K562 (cell line): ENCODE results near the gene MARCHF3. TPM values are rescaled to one million over a fixed set of nuclear protein-coding genes. Genes with fewer than 3 reads are reported as not detected.

Source experiments
- ATAC-seq: fragments of 200-7000 bp; cut with Tn5 transposase; 3 replicates; pipeline ENCODE4 v1.9.1; 2020; ENCODE audit warnings: moderate library complexity
- BruUV-seq: library from RNA; stranded (reverse); fragments of 400-500 nt; replicated peaks from 2 replicates; lab custom pipeline; 2021; lab: Mats Ljungman, UMichigan
- CTCF ChIA-PET: fragments of 300-600 bp; formaldehyde crosslinking; extraction: SDS; loops from one replicate; lab custom pipeline; 2021; ENCODE audit warnings: low intra/inter-chr PET ratio; lab: Yijun Ruan, JAX
- POLR2A ChIA-PET: fragments of 300-600, 350-650 bp; sonication (Branson Sonifier 250); formaldehyde crosslinking; extraction: SDS; loops from one replicate; lab custom pipeline; 2021; ENCODE audit warnings: antibody characterized with exemption, inconsistent platforms; lab: Yijun Ruan, JAX
- DNase-seq, 4 experiments: peaks; one replicate each; pipeline versions ENCODE4 v3.0.0 to v3.0.0-alpha.2; 2011 to 2018; ENCODE audit warnings: low spot score in 3 of 4, mixed read lengths in 3 of 4; ENCODE audit errors: extremely low read depth in 1 of 4
- FAIRE-seq: peaks from 2 replicates; lab custom pipeline; 2011; peaks lifted over from hg19 to GRCh38; lab: Jason Lieb, UNC
- H2AFZ ChIP-seq: 2 replicates; pipeline ENCODE4 v1.6.0; 2011; ENCODE audit warnings: low read depth, low read length, control low read depth, inconsistent platforms
- H3K27ac ChIP-seq: fragments of 200-600 bp; 3 replicates; pipeline ENCODE4 v1.8.0; 2011; ENCODE audit warnings: low read depth, mild to moderate bottlenecking, control low read depth, inconsistent platforms, low read length, moderate library complexity, mixed read lengths; ENCODE audit errors: extremely low read depth
- H3K27me3 ChIP-seq, 2 experiments: fragments of 300-600 bp in 1 of 2; 2 replicates in 1 of 2; 3 replicates in 1 of 2; pipeline versions ENCODE4 v1.6.0 to v1.8.0; 2011; ENCODE audit warnings: inconsistent platforms in 2 of 2, low read length in 2 of 2, mild to moderate bottlenecking in 1 of 2, mixed read lengths in 1 of 2, moderate library complexity in 1 of 2; ENCODE audit not compliant: control insufficient read depth in 2 of 2, insufficient read depth in 2 of 2
- H3K36me3 ChIP-seq: fragments of 300-600 bp; 3 replicates; pipeline ENCODE4 v1.8.0; 2011; ENCODE audit warnings: mild to moderate bottlenecking, low read length, inconsistent platforms; ENCODE audit not compliant: control insufficient read depth, insufficient read depth
- H3K4me1 ChIP-seq, 2 experiments: fragments of 200-600 bp in 1 of 2; replicated peaks in 1 of 2; 2 replicates in 1 of 2; 3 replicates in 1 of 2; pipeline versions ENCODE4 v1.5.1 to v1.8.0; 2011; ENCODE audit warnings: inconsistent platforms in 2 of 2, low read length in 2 of 2, mild to moderate bottlenecking in 1 of 2, mixed read lengths in 1 of 2, moderate library complexity in 1 of 2; ENCODE audit not compliant: control insufficient read depth in 2 of 2, insufficient read depth in 2 of 2
- H3K4me2 ChIP-seq: 2 replicates; pipeline ENCODE4 v1.6.1; 2011; ENCODE audit warnings: low read length, control low read depth, inconsistent platforms, mixed read lengths; ENCODE audit not compliant: insufficient read depth
- H3K4me3 ChIP-seq: fragments of 200-600 bp; sonication (generic), shearing (Covaris generic); 2 replicates; pipeline ENCODE4 v1.5.1; 2016; ENCODE audit warnings: control low read depth, inconsistent platforms
- H3K79me2 ChIP-seq: fragments of 200-600 bp; 3 replicates; pipeline ENCODE4 v1.8.0; 2011; ENCODE audit warnings: low read length, inconsistent platforms; ENCODE audit not compliant: control insufficient read depth, insufficient read depth
- H3K9ac ChIP-seq, 2 experiments: 2 replicates each; pipeline versions ENCODE4 v1.6.0 to v1.6.1; 2011; ENCODE audit warnings: low read depth in 2 of 2, low read length in 2 of 2, control low read depth in 1 of 2, inconsistent platforms in 1 of 2, mild to moderate bottlenecking in 1 of 2, mixed read lengths in 1 of 2; ENCODE audit not compliant: insufficient read depth in 1 of 2
- H3K9me1 ChIP-seq: one replicate; pipeline ENCODE4 v1.6.0; 2011; ENCODE audit warnings: inconsistent platforms, mild to moderate bottlenecking, low read length, moderate library complexity; ENCODE audit not compliant: control insufficient read depth, insufficient read depth
- H3K9me3 ChIP-seq: replicated peaks from 2 replicates; pipeline ENCODE4 v1.5.1; 2011; ENCODE audit warnings: low read depth, low read length, inconsistent platforms; ENCODE audit not compliant: control insufficient read depth, insufficient read depth
- H4K20me1 ChIP-seq: replicated peaks from 2 replicates; pipeline ENCODE4 v1.6.1; 2011; ENCODE audit warnings: low read length, inconsistent platforms, mixed read lengths; ENCODE audit not compliant: control insufficient read depth, insufficient read depth
- CC2D1A ChIP-seq: fragments of 450-650 bp; IDR thresholded peaks from 2 replicates; pipeline ENCODE4 v1.6.1; 2017; ENCODE audit warnings: mild to moderate bottlenecking
- KAT7 ChIP-seq: sonication (generic); formaldehyde crosslinking; IDR thresholded peaks from 2 replicates; pipeline ENCODE4 v1.8.0; 2022; ENCODE audit warnings: missing genetic modification reagents, mild to moderate bottlenecking, borderline replicate concordance
- LEF1 ChIP-seq: fragments of 450-650 bp; IDR thresholded peaks from 2 replicates; pipeline ENCODE4 v1.6.1; 2016; ENCODE audit warnings: mild to moderate bottlenecking
- MEF2A ChIP-seq: IDR thresholded peaks from 2 replicates; pipeline ENCODE4 v1.6.1; 2011; ENCODE audit warnings: low read depth, mild to moderate bottlenecking, low read length, moderate library complexity; ENCODE audit not compliant: control insufficient read depth
- NFRKB ChIP-seq: fragments of 450-650 bp; IDR thresholded peaks from 2 replicates; pipeline ENCODE4 v1.6.1; 2016; ENCODE audit warnings: low read depth
- PHF21A ChIP-seq: fragments of 450-650 bp; IDR thresholded peaks from 2 replicates; pipeline ENCODE4 v1.6.1; 2017; ENCODE audit warnings: low read depth, borderline replicate concordance
- ZFPM2 ChIP-seq: fragments of 250-450 bp; sonication (Bioruptor Pico); IDR thresholded peaks from 2 replicates; pipeline ENCODE4 v1.5.1; 2022; ENCODE audit warnings: mild to moderate bottlenecking
- ZNF140 ChIP-seq: fragments of 250-450 bp; sonication (Bioruptor Pico); IDR thresholded peaks from 2 replicates; pipeline ENCODE4 v1.8.0; 2021; ENCODE audit warnings: moderate library complexity, mild to moderate bottlenecking, inconsistent platforms
- WGBS: fragments of 100-300 bp; shearing (Covaris generic); methylation state at CpG from one replicate; pipeline ENCODE4 v1.1.6; 2016; ENCODE audit warnings: low coverage, mixed read lengths; ENCODE audit not compliant: insufficient coverage; ENCODE audit errors: missing lambda C conversion rate; 5-methylcytosine and 5-hydroxymethylcytosine counted together
- in situ Hi-C: fragments of 300-500 bp; cut with MboI; formaldehyde crosslinking; loops from 4 replicates; pipeline ENCODE4 v1.15.0; 2018; ENCODE audit warnings: inconsistent platforms, mixed read lengths
- intact Hi-C: fragments of 100-400 bp; cut with micrococcal nuclease; formaldehyde crosslinking; loops from 2 replicates; pipeline ENCODE4 v1.14.2; 2022
- polyA plus RNA-seq, 8 experiments: library from polyadenylated mRNA; depleted of rRNA in 4 of 8; stranded (reverse) in 5 of 8; unstranded in 3 of 8; fragments of >200 nt; fragmentation: Nextera tagmentation in 2 of 8; fragmentation: Illumina TruSeq in 1 of 8; extraction: Ambion mirVana in 2 of 8; extraction: Trizol in 1 of 8; gene quantifications; 2 replicates each; pipeline versions ENCODE4 v1.2.1 to v1.2.3, GENCODE V29; 2011 to 2014; ENCODE audit warnings: inconsistent platforms in 1 of 8, missing spikeins in 1 of 8
- total RNA-seq, 7 experiments: library from RNA; depleted of rRNA in 6 of 7; stranded (reverse); fragments of >200 nt in 6 of 7; fragmentation: Illumina TruSeq in 2 of 7; extraction: Trizol in 2 of 7; gene quantifications; 2 replicates each; pipeline versions ENCODE4 v1.2.1 to v1.2.3, GENCODE V29; 2011 to 2021; ENCODE audit warnings: low replicate concordance in 1 of 7
- TF ChIP-seq, protein P1 (sequence below): sonication (generic); IDR thresholded peaks from 2 replicates; pipeline ENCODE4 v1.6.1; 2016
- TF ChIP-seq, protein P2 (sequence below), 2 experiments: fragments of 250-450 bp in 1 of 2; fragments of 450-650 bp in 1 of 2; sonication (Bioruptor Pico) in 1 of 2; IDR thresholded peaks; 2 replicates each; pipeline versions ENCODE4 v1.6.1 to v1.8.0; 2016 to 2021; ENCODE audit warnings: mild to moderate bottlenecking in 2 of 2, moderate library complexity in 2 of 2, missing compliant biosample characterization in 1 of 2, missing genetic modification characterization in 1 of 2
- TF ChIP-seq, protein P3 (sequence below): IDR thresholded peaks from 2 replicates; pipeline ENCODE4 v1.6.1; 2016; ENCODE audit warnings: missing genetic modification characterization, missing compliant biosample characterization
- TF ChIP-seq, protein P4 (sequence below): fragments of 450-650 bp; IDR thresholded peaks from 2 replicates; pipeline ENCODE4 v1.6.1; 2016; ENCODE audit warnings: low read depth

MARCHF3 gene
- total and polyA plus RNA-seq, 9 of the 15 experiments (the other 6 are each of a cell fraction or from before 2014, with no cell fraction given): 5.6 to 37.4 (median 16.5) TPM

DNA sequence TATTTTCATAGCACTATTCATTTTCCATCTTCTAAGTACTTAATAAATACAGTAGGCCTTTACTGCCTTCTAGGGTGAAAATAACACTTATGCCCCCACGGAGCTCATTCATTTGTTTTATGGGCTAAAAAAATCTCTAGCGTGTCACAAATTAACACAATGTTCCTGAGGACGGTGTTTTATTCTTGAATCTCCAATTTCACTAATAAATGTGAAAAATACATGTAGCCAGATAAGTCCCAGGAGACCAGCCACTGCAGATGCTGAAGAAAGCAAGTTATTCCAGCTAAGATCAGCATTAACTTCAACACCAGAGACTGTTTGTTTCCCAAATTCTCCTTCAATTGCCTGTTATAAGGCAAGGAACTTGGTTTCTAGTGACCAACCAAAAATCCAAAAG lies 102.3 kb downstream of the MARCHF3 start:
- Histone ChIP-seq H3K4me2 (no peak overlapping the region), H3K9me1 (no peaks in the 10 kb centered on the region), H3K4me3 (no peak overlapping the region), H3K36me3 (no peaks in the 10 kb centered on the region; the same call in 2 of the 3 replicates), H3K4me1 (peaks cover 0 to 4% of the 10 kb centered on the region in 2 experiments; a peak in 2 of 5 replicates), H3K27me3 (no peaks in the 10 kb centered on the region), H3K27ac (no peak overlapping the region), H3K79me2 (peaks cover 47% of the 10 kb centered on the region), H3K9me3 (no peaks in the 10 kb centered on the region), H3K9ac (no peak overlapping the region), H2AFZ (no peak overlapping the region), H4K20me1 (peaks cover 10% of the 10 kb centered on the region; the same call in 1 of the 2 replicates)
- CTCF ChIA-PET: no interaction called here
- in situ Hi-C loops: no loop called here
- no peak for ATAC-seq
- DNase-seq: no peak
- 86% methylated on average over 3 of the region's 3 CpGs for WGBS
- FAIRE-seq: no peak
- intact Hi-C loops: no loop called here
- no TSS peak for BruUV-seq
- POLR2A ChIA-PET: no interaction called here
- no peak for TF ChIP-seq ZNF140 (CRISPR knock-in tag)
- TF ChIP-seq NFRKB: no peak
- TF ChIP-seq KAT7: no peak
- TF ChIP-seq ZFPM2: no peak
- TF ChIP-seq CC2D1A: no peak
- no peak for TF ChIP-seq MEF2A
- TF ChIP-seq, protein P1, sequence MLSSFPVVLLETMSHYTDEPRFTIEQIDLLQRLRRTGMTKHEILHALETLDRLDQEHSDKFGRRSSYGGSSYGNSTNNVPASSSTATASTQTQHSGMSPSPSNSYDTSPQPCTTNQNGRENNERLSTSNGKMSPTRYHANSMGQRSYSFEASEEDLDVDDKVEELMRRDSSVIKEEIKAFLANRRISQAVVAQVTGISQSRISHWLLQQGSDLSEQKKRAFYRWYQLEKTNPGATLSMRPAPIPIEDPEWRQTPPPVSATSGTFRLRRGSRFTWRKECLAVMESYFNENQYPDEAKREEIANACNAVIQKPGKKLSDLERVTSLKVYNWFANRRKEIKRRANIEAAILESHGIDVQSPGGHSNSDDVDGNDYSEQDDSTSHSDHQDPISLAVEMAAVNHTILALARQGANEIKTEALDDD: no peak
- TF ChIP-seq, protein P2, sequence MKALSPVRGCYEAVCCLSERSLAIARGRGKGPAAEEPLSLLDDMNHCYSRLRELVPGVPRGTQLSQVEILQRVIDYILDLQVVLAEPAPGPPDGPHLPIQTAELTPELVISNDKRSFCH (CRISPR knock-in tag; IDR thresholded peaks at IDR 0.05): no peak
- TF ChIP-seq, protein P2 (tag; IDR thresholded peaks at IDR 0.05): no peak
- TF ChIP-seq PHF21A: no peak
- no peak for TF ChIP-seq LEF1
- TF ChIP-seq, protein P3, sequence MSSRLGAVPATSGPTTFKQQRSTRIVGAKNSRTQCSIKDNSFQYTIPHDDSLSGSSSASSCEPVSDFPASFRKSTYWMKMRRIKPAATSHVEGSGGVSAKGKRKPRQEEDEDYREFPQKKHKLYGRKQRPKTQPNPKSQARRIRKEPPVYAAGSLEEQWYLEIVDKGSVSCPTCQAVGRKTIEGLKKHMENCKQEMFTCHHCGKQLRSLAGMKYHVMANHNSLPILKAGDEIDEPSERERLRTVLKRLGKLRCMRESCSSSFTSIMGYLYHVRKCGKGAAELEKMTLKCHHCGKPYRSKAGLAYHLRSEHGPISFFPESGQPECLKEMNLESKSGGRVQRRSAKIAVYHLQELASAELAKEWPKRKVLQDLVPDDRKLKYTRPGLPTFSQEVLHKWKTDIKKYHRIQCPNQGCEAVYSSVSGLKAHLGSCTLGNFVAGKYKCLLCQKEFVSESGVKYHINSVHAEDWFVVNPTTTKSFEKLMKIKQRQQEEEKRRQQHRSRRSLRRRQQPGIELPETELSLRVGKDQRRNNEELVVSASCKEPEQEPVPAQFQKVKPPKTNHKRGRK: no peak
- TF ChIP-seq, protein P4, sequence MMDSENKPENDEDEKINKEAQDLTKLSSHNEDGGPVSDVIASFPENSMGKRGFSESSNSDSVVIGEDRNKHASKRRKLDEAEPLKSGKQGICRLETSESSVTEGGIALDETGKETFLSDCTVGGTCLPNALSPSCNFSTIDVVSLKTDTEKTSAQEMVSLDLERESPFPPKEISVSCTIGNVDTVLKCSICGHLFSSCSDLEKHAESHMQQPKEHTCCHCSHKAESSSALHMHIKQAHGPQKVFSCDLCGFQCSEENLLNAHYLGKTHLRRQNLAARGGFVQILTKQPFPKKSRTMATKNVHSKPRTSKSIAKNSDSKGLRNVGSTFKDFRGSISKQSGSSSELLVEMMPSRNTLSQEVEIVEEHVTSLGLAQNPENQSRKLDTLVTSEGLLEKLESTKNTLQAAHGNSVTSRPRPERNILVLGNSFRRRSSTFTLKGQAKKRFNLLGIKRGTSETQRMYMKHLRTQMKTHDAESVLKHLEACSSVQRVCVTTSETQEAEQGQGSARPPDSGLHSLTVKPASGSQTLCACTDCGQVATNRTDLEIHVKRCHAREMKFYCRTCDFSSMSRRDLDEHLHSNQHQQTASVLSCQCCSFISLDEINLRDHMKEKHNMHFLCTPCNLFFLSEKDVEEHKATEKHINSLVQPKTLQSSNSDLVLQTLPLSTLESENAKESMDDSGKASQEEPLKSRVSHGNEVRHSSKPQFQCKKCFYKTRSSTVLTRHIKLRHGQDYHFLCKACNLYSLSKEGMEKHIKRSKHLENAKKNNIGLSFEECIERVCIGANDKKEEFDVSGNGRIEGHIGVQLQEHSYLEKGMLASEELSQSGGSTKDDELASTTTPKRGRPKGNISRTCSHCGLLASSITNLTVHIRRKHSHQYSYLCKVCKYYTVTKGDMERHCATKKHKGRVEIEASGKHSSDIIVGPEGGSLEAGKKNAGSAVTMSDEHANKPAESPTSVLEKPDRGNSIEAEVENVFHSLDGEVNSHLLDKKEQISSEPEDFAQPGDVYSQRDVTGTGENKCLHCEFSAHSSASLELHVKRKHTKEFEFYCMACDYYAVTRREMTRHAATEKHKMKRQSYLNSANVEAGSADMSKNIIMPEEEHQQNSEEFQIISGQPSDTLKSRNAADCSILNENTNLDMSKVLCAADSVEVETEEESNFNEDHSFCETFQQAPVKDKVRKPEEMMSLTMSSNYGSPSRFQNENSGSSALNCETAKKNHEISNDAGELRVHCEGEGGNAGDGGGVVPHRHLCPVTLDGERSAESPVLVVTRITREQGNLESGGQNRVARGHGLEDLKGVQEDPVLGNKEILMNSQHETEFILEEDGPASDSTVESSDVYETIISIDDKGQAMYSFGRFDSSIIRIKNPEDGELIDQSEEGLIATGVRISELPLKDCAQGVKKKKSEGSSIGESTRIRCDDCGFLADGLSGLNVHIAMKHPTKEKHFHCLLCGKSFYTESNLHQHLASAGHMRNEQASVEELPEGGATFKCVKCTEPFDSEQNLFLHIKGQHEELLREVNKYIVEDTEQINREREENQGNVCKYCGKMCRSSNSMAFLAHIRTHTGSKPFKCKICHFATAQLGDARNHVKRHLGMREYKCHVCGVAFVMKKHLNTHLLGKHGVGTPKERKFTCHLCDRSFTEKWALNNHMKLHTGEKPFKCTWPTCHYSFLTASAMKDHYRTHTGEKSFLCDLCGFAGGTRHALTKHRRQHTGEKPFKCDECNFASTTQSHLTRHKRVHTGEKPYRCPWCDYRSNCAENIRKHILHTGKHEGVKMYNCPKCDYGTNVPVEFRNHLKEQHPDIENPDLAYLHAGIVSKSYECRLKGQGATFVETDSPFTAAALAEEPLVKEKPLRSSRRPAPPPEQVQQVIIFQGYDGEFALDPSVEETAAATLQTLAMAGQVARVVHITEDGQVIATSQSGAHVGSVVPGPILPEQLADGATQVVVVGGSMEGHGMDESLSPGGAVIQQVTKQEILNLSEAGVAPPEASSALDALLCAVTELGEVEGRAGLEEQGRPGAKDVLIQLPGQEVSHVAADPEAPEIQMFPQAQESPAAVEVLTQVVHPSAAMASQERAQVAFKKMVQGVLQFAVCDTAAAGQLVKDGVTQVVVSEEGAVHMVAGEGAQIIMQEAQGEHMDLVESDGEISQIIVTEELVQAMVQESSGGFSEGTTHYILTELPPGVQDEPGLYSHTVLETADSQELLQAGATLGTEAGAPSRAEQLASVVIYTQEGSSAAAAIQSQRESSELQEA: no peak
